ENCODE data around the gene IRF9. TPM values are rescaled to one million over a fixed set of nuclear protein-coding genes. Genes with fewer than 3 reads are reported as not detected.

The IRF9 gene
- total and polyA plus RNA-seq, 2 of the 13 experiments (the other 11 are each of a cell fraction or from before 2014, with no cell fraction given), result 14.9 to 49.7 TPM

DNA sequence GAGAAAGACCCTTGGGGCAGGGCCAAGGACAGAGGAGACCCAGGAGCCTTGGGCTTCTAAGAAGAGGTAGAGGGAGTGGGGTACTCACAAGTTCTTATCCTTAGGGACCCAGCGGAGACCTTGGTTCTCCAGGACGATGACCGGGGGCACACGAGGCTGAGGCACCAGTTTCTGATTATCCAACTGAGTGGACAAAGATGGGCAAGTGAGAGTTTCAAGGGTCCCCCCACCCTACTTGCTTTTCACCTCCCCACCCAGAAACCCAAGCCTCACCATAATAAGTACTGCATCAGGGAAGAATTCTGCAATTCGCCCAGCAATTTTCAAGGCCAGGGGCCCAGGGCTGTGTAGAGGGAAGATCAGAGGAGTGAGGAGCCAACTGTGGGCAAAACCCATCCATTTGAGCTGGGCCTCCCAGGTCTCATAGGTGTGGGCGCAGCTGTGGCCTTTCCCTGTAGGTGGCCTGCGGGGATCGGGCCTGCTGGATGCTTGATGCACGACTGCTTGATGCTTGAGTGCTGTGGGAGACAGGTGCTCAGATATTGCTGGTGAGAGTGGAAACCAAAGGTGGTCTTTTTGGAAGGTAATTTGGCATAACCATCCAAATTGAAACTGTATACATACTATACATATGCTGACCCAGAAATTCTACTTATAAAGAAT is 21.7 kb upstream of the IRF9 start (continued):
- no peak for TF ChIP-seq ZNF773 (CRISPR knock-in tag; IDR thresholded peaks at IDR 0.05; ENCODE audit: borderline replicate concordance)
- TF ChIP-seq GABPB1 (CRISPR knock-in tag; IDR thresholded peaks at IDR 0.05), result no peak
- TF ChIP-seq, protein P1, sequence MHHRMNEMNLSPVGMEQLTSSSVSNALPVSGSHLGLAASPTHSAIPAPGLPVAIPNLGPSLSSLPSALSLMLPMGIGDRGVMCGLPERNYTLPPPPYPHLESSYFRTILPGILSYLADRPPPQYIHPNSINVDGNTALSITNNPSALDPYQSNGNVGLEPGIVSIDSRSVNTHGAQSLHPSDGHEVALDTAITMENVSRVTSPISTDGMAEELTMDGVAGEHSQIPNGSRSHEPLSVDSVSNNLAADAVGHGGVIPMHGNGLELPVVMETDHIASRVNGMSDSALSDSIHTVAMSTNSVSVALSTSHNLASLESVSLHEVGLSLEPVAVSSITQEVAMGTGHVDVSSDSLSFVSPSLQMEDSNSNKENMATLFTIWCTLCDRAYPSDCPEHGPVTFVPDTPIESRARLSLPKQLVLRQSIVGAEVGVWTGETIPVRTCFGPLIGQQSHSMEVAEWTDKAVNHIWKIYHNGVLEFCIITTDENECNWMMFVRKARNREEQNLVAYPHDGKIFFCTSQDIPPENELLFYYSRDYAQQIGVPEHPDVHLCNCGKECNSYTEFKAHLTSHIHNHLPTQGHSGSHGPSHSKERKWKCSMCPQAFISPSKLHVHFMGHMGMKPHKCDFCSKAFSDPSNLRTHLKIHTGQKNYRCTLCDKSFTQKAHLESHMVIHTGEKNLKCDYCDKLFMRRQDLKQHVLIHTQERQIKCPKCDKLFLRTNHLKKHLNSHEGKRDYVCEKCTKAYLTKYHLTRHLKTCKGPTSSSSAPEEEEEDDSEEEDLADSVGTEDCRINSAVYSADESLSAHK (CRISPR knock-in tag; IDR thresholded peaks at IDR 0.05; ENCODE audit: borderline replicate concordance), result no peak; the same call in 1 of the 2 replicates
- TF ChIP-seq, protein P2, sequence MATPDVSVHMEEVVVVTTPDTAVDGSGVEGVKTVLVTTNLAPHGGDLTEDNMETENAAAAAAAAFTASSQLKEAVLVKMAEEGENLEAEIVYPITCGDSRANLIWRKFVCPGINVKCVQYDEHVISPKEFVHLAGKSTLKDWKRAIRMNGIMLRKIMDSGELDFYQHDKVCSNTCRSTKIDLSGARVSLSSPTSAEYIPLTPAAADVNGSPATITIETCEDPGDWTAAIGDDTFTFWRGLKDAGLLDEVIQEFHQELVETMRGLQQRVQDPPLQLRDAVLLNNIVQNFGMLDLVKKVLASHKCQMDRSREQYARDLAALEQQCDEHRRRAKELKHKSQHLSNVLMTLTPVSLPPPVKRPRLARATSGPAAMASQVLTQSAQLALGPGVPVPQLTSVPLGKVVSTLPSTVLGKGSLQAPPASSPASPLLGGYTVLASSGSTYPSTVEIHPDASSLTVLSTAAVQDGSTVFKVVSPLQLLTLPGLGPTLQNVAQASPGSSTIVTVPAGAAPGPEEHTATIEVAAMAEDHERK (CRISPR knock-in tag; IDR thresholded peaks at IDR 0.05; ENCODE audit: low read depth), result no peak
- TF ChIP-seq TFE3 (CRISPR knock-in tag; IDR thresholded peaks at IDR 0.05), result no peak
- TF ChIP-seq RFXANK (CRISPR knock-in tag; IDR thresholded peaks at IDR 0.05), result no peak
- TF ChIP-seq ZNF121 (CRISPR knock-in tag; IDR thresholded peaks at IDR 0.05), result no peak
- no peak for TF ChIP-seq GATA4 (IDR thresholded peaks at IDR 0.05; ENCODE audit: borderline replicate concordance, low read depth)
- no peak for TF ChIP-seq RFX1 (IDR thresholded peaks at IDR 0.05)
- TF ChIP-seq SNAI1 (CRISPR knock-in tag; IDR thresholded peaks at IDR 0.05; ENCODE audit: borderline replicate concordance), result no peak
- no peak for TF ChIP-seq DPF2 (CRISPR knock-in tag; IDR thresholded peaks at IDR 0.05; ENCODE audit: borderline replicate concordance, low read depth)
- TF ChIP-seq BATF2 (CRISPR knock-in tag; IDR thresholded peaks at IDR 0.05), result no peak
- TF ChIP-seq ZNF782 (CRISPR knock-in tag; IDR thresholded peaks at IDR 0.05; ENCODE audit: borderline replicate concordance), result no peak
- no peak for TF ChIP-seq THYN1 (CRISPR knock-in tag; IDR thresholded peaks at IDR 0.05; ENCODE audit: borderline replicate concordance, low read depth)
- no peak for TF ChIP-seq CHD2 (IDR thresholded peaks at IDR 0.05; ENCODE audit: low read depth, low read length)
- TF ChIP-seq SRF (IDR thresholded peaks at IDR 0.05; ENCODE audit: low read depth, low read length), result no peak
- TF ChIP-seq MAFF (IDR thresholded peaks at IDR 0.05; ENCODE audit: low read depth, low read length), result no peak
- no peak for TF ChIP-seq MBD4 (IDR thresholded peaks at IDR 0.05; ENCODE audit: borderline replicate concordance, low read length)
- no peak for TF ChIP-seq ZUFSP (CRISPR knock-in tag; IDR thresholded peaks at IDR 0.05; ENCODE audit: borderline replicate concordance)
- no peak for TF ChIP-seq CCAR2 (optimal IDR thresholded peaks at IDR 0.05; ENCODE audit: low read depth, low read length)
- TF ChIP-seq ZBTB26 (CRISPR knock-in tag; IDR thresholded peaks at IDR 0.05; ENCODE audit: borderline replicate concordance), result no peak

Measured in HepG2 (cell line).